ENCODE data around the gene RIMS1. TPM values are rescaled to one million over a fixed set of nuclear protein-coding genes. Genes with fewer than 3 reads are reported as not detected.

Gene RIMS1
- total RNA-seq, 1 donor from 2014 or later: under 0.01 TPM

DNA sequence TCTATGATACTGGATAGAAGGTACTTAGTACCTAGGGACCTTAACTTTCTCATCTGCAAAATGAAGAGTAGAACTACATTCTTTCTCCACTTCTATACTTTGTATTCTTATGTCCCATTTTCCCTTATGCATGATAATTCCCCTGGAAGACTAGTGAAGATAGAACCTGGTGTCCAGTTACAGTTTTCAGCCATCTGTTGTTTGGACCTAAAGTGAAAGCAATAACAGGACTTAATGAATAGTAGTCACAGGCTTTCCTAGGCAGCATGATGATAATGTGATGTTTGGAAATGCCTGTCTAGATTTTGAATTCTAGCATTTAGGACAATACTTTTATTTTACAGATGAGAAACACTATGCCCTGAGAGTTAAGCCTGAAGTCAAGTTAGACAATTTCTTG, 153.8 kb downstream of the RIMS1 start:
- H3K36me3 ChIP-seq (ENCODE audit: control insufficient read depth, insufficient read depth, low read length): no peaks in the 10 kb centered on the region
- FAIRE-seq (no peak), DNase-seq (ENCODE audit: low read depth) (no peak)
- no peaks in the 10 kb centered on the region for H3K27me3 ChIP-seq (ENCODE audit: control insufficient read depth, insufficient read depth, low read length)
- no peak overlapping the region for H3K4me3 ChIP-seq (ENCODE audit: low read depth, low read length)
- TF ChIP-seq, protein P1, sequence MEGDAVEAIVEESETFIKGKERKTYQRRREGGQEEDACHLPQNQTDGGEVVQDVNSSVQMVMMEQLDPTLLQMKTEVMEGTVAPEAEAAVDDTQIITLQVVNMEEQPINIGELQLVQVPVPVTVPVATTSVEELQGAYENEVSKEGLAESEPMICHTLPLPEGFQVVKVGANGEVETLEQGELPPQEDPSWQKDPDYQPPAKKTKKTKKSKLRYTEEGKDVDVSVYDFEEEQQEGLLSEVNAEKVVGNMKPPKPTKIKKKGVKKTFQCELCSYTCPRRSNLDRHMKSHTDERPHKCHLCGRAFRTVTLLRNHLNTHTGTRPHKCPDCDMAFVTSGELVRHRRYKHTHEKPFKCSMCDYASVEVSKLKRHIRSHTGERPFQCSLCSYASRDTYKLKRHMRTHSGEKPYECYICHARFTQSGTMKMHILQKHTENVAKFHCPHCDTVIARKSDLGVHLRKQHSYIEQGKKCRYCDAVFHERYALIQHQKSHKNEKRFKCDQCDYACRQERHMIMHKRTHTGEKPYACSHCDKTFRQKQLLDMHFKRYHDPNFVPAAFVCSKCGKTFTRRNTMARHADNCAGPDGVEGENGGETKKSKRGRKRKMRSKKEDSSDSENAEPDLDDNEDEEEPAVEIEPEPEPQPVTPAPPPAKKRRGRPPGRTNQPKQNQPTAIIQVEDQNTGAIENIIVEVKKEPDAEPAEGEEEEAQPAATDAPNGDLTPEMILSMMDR (IDR thresholded peaks at IDR 0.05; ENCODE audit: insufficient read depth, low read length, severe bottlenecking): no peak

GRCh38 chr6:72042088-72042487, 155.7 kb downstream of the RIMS1 start:
- Histone ChIP-seq H3K36me3 (ENCODE audit: control insufficient read depth, insufficient read depth, low read length) (no peaks in the 10 kb centered on the region), H3K27me3 (ENCODE audit: control insufficient read depth, insufficient read depth, low read length) (no peaks in the 10 kb centered on the region), H3K4me3 (ENCODE audit: low read depth, low read length) (no peak overlapping the region)
- TF ChIP-seq, protein P1 (IDR thresholded peaks at IDR 0.05; ENCODE audit: insufficient read depth, low read length, severe bottlenecking): peak; percentile 11
- DNase-seq (ENCODE audit: low read depth): peak; percentile 26
- no peak for FAIRE-seq

GRCh38 chr6:72048080-72048479, 161.7 kb downstream of the RIMS1 start:
- H3K4me3 ChIP-seq (ENCODE audit: low read depth, low read length): no peak overlapping the region
- DNase-seq (ENCODE audit: low read depth): no peak
- no peaks in the 10 kb centered on the region for H3K36me3 ChIP-seq (ENCODE audit: control insufficient read depth, insufficient read depth, low read length)
- TF ChIP-seq, protein P1 (IDR thresholded peaks at IDR 0.05; ENCODE audit: insufficient read depth, low read length, severe bottlenecking): no peak
- no peaks in the 10 kb centered on the region for H3K27me3 ChIP-seq (ENCODE audit: control insufficient read depth, insufficient read depth, low read length)
- no peak for FAIRE-seq

GRCh38 chr6:72049376-72049775, 163.0 kb downstream of the RIMS1 start:
- H3K4me3 ChIP-seq (ENCODE audit: low read depth, low read length): no peak overlapping the region
- DNase-seq (ENCODE audit: low read depth): no peak
- no peaks in the 10 kb centered on the region for H3K27me3 ChIP-seq (ENCODE audit: control insufficient read depth, insufficient read depth, low read length)
- TF ChIP-seq, protein P1 (IDR thresholded peaks at IDR 0.05; ENCODE audit: insufficient read depth, low read length, severe bottlenecking): no peak
- FAIRE-seq: no peak
- H3K36me3 ChIP-seq (ENCODE audit: control insufficient read depth, insufficient read depth, low read length): no peaks in the 10 kb centered on the region

- FAIRE-seq: no peak
- no peak overlapping the region for H3K4me3 ChIP-seq (ENCODE audit: low read depth, low read length)
- TF ChIP-seq, protein P1 (IDR thresholded peaks at IDR 0.05; ENCODE audit: insufficient read depth, low read length, severe bottlenecking): no peak
Observed at GRCh38 chr6:72061286-72061685, 174.9 kb downstream of the RIMS1 start.

GRCh38 chr6:72064399-72064975, 178.1 kb downstream of the RIMS1 start:
- peak; percentile 85 for FAIRE-seq
- Histone ChIP-seq H3K4me3 (ENCODE audit: low read depth, low read length) (no peak overlapping the region), H3K27me3 (ENCODE audit: control insufficient read depth, insufficient read depth, low read length) (peaks cover 1% of the 10 kb centered on the region), H3K36me3 (ENCODE audit: control insufficient read depth, insufficient read depth, low read length) (no peaks in the 10 kb centered on the region)
- no peak for DNase-seq (ENCODE audit: low read depth)
- TF ChIP-seq, protein P1 (IDR thresholded peaks at IDR 0.05; ENCODE audit: insufficient read depth, low read length, severe bottlenecking): no peak

More at GRCh38 chr6:72061286-72061685, 174.9 kb downstream of the RIMS1 start:
- Histone ChIP-seq H3K27me3 (ENCODE audit: control insufficient read depth, insufficient read depth, low read length) (peaks cover 1% of the 10 kb centered on the region), H3K36me3 (ENCODE audit: control insufficient read depth, insufficient read depth, low read length) (no peaks in the 10 kb centered on the region)
- DNase-seq (ENCODE audit: low read depth): no peak
